Fibroblast of villous mesenchyme (primary cell): Measurements from ENCODE around the gene PITPNM3. TPM values are rescaled to one million over a fixed set of nuclear protein-coding genes. Genes with fewer than 3 reads are reported as not detected.

Source experiments
- DNase-seq: peaks from one replicate; pipeline ENCODE4 v3.0.0-alpha.2; 2010; ENCODE audit warnings: low read depth
- H3K4me3 ChIP-seq: 2 replicates; pipeline ENCODE4 v1.5.1; 2011; ENCODE audit warnings: low read depth, mild to moderate bottlenecking, low read length
- CTCF ChIP-seq: IDR thresholded peaks from 2 replicates; pipeline ENCODE4 v1.5.1; 2012; ENCODE audit warnings: low read depth, mild to moderate bottlenecking, low read length; ENCODE audit not compliant: insufficient read depth
- total RNA-seq: library from RNA; depleted of rRNA; stranded (reverse); fragments of >200 nt; gene quantifications from 2 replicates; pipeline ENCODE4 v1.2.3, GENCODE V29; 2012

PITPNM3 gene
- total RNA-seq, 1 donor, result under 0.01 TPM

GRCh38 chr17:6505425-6506142 is 50.8 kb downstream of the PITPNM3 start:
- no peak for DNase-seq
- TF ChIP-seq CTCF, result no peak

GRCh38 chr17:6503641-6504195 is 52.6 kb downstream of the PITPNM3 start:
- H3K4me3 ChIP-seq, result no peak overlapping the region
- no peak for DNase-seq
- TF ChIP-seq CTCF, result no peak

More at GRCh38 chr17:6505425-6506142, 50.8 kb downstream of the PITPNM3 start:
- no peak overlapping the region for H3K4me3 ChIP-seq

- no peak overlapping the region for H3K4me3 ChIP-seq
- TF ChIP-seq CTCF, result no peak
- DNase-seq, result no peak
Observed at GRCh38 chr17:6502871-6503509, 53.4 kb downstream of the PITPNM3 start.

GRCh38 chr17:6502142-6502541 is 54.2 kb downstream of the PITPNM3 start:
- TF ChIP-seq CTCF, result no peak
- no peak for DNase-seq
- no peak overlapping the region for H3K4me3 ChIP-seq

GRCh38 chr17:6501359-6501758 is 55.0 kb downstream of the PITPNM3 start:
- TF ChIP-seq CTCF, result no peak
- H3K4me3 ChIP-seq, result no peak overlapping the region
- no peak for DNase-seq

GRCh38 chr17:6498901-6499540 is 57.3 kb downstream of the PITPNM3 start:
- no peak for DNase-seq
- H3K4me3 ChIP-seq, result no peak overlapping the region
- no peak for TF ChIP-seq CTCF
